Fibroblast of mammary gland (primary cell): ENCODE data around the gene RPSA.

Source experiments
- DNase-seq: peaks from one replicate; pipeline ENCODE4 v3.0.0-alpha.2; 2010; ENCODE audit warnings: low read depth
- H3K4me3 ChIP-seq: 2 replicates; pipeline ENCODE4 v1.5.1; 2011; ENCODE audit warnings: low read depth, mild to moderate bottlenecking, low read length, moderate library complexity; ENCODE audit not compliant: control insufficient read depth
- TF ChIP-seq, protein P1 (sequence below): conservative IDR thresholded peaks from 2 replicates; pipeline ENCODE4 v1.5.1; 2011; ENCODE audit warnings: low read depth, low read length, inconsistent platforms; ENCODE audit not compliant: control insufficient read depth, insufficient read depth

Gene RPSA

DNA sequence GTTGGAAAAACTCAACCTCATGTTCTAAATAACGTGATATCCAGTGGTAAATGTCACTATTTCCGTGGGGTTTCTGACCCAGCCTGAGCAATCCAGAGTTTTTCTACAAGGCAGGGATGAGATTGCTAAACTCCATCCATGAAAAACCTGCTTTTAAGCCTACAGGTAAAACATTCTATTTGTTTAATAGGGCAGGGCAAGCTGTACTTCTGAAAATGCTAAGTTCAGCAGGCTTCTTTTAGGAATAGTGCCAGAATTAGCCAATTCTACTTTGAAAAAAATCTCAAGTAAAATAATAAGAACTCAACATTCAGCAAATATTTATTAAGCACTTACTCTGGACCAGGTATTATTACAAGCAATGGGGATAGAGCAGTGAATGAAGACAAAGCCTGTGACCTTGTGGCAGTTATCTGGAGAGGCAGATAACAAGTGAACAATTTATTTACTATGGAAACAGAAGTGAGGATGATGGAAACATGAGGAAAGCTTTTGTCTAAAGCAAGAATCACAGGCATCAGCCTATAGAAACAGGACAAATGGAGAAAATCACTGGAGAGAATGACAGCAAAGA, 13.3 kb downstream of the RPSA start:
- no peak for DNase-seq
- TF ChIP-seq, protein P1, sequence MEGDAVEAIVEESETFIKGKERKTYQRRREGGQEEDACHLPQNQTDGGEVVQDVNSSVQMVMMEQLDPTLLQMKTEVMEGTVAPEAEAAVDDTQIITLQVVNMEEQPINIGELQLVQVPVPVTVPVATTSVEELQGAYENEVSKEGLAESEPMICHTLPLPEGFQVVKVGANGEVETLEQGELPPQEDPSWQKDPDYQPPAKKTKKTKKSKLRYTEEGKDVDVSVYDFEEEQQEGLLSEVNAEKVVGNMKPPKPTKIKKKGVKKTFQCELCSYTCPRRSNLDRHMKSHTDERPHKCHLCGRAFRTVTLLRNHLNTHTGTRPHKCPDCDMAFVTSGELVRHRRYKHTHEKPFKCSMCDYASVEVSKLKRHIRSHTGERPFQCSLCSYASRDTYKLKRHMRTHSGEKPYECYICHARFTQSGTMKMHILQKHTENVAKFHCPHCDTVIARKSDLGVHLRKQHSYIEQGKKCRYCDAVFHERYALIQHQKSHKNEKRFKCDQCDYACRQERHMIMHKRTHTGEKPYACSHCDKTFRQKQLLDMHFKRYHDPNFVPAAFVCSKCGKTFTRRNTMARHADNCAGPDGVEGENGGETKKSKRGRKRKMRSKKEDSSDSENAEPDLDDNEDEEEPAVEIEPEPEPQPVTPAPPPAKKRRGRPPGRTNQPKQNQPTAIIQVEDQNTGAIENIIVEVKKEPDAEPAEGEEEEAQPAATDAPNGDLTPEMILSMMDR = no peak
- no peak overlapping the region for H3K4me3 ChIP-seq

DNA sequence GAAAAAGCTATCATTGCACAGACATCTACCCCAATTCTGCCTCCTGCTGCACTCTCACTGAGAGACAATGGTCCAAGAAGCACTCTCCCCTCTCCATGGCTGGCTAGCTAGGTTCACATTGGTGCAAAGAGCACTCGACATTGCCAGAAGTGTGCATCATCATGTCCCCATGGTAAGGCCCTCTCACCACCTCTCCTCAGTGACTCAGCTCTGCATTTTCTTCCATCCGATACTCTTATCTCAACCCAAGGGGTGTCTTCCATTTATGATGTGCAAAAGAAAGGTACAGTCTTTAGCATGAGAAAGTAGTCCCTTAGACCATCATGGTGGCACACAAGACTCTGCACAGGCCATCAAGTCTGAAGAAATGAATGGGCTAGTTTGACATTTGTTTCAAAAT, 14.0 kb downstream of the RPSA start:
- DNase-seq = no peak

DNA sequence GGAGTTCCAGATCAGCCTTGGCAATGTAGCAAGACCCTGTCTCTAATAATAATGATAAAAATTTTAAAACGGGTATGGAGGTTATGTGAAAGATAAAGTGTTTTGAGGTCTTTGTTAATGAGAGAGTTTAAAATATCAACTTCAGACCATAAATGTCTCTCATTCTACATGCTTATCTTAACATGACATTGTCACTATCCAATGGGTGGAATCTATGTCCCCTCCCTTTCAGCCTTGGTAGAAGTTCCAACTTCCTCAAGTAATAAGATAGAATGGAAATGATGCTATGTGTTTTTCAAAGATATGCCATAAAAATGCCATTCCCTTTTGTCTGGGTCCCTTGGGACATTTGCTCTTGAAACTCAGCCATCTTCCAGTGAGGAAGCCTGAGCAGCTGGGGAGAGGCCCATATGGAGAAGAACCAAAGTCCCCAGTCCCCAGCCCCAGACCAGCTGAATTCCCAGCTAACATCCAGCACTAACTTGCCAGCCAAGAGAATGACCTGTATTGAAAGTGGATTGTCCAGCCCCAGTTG, 17.0 kb downstream of the RPSA start:
- H3K4me3 ChIP-seq = no peak overlapping the region
- TF ChIP-seq, protein P1 = no peak
- no peak for DNase-seq

More for the DNA sequence above, 14.0 kb downstream of the RPSA start:
- TF ChIP-seq, protein P1 = no peak
- H3K4me3 ChIP-seq = no peak overlapping the region

GRCh38 chr3:39426312-39426711, 19.8 kb downstream of the RPSA start:
- TF ChIP-seq, protein P1 = no peak
- H3K4me3 ChIP-seq = no peak overlapping the region

DNA sequence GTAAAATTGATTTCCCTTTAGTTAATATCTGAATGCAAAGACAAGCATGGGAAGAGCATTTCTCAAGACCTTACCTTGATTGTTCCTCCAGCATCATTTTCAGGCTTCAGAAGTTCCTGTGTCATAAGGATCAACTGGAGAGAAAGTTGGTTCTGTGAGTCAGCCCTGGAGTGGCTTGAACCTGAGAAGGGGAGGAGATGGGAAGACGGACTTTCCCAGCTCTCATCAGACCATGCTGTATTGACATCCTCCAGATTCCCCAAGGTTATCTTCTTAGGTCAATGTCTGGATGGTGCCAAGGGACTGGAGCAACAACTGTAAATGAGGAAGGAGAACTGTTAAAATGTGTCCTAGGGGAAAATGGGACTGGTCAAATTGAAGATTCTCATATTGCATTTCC, 21.0 kb downstream of the RPSA start:
- H3K4me3 ChIP-seq = no peak overlapping the region
- DNase-seq = no peak
- TF ChIP-seq, protein P1 = no peak

More at GRCh38 chr3:39426312-39426711, 19.8 kb downstream of the RPSA start:
- DNase-seq = no peak

- DNase-seq = no peak
- TF ChIP-seq, protein P1 = no peak
- H3K4me3 ChIP-seq = no peak overlapping the region
Observed at GRCh38 chr3:39428745-39429201, 22.3 kb downstream of the RPSA start.
